ENCODE results near the gene OPRM1.

- no peak for TF ChIP-seq CTCF (IDR thresholded peaks at IDR 0.05; ENCODE audit: borderline replicate concordance, extremely low read depth, low read length, poor library complexity, severe bottlenecking)
- no peak for TF ChIP-seq EZH2 (IDR thresholded peaks at IDR 0.05; ENCODE audit: borderline replicate concordance, low read depth, low read length, severe bottlenecking)
These were observed 28.7 kb upstream of the OPRM1 start for GRCh38 chr6:154010371-154010770.
